ENCODE results near the gene SVOPL. TPM values are rescaled to one million over a fixed set of nuclear protein-coding genes. Genes with fewer than 3 reads are reported as not detected.
"Not testable (repeated sequence)": the region's sequence is repeated elsewhere in the genome, so short reads cannot be mapped to it uniquely, and the experiment has no call there.

SVOPL gene
- total and polyA plus RNA-seq, 2 experiments from 2014 or later, result 0.95 to 1.1 TPM

- no peak for TF ChIP-seq CTCF (IDR thresholded peaks at IDR 0.05; ENCODE audit: poor library complexity)
- no peak for TF ChIP-seq EZH2 (IDR thresholded peaks at IDR 0.05; ENCODE audit: borderline replicate concordance)
- no peak for TF ChIP-seq EZH2phosphoT487 (IDR thresholded peaks at IDR 0.05; ENCODE audit: low read depth, severe bottlenecking, unreplicated experiment)
- Histone ChIP-seq H4K20me1 (ENCODE audit: insufficient read depth, poor library complexity, severe bottlenecking) (no peaks in the 10 kb centered on the region), H3K36me3 (replicated peaks; ENCODE audit: insufficient read depth, low read depth) (no peaks in the 10 kb centered on the region), H3K9me2 (replicated peaks; ENCODE audit: insufficient read depth) (no peaks in the 10 kb centered on the region), H3K27ac (no peak overlapping the region), H3K27me3 (no peaks in the 10 kb centered on the region), H3K79me2 (no peaks in the 10 kb centered on the region), H3K4me3 (no peak overlapping the region), H3K9me3 (ENCODE audit: low read depth) (no peaks in the 10 kb centered on the region), H2AFZ (no peak overlapping the region), H3K4me1 (ENCODE audit: insufficient read depth) (no peaks in the 10 kb centered on the region), H3K4me2 (no peak overlapping the region)
- DNase-seq (ENCODE audit: low spot score), result no peak
- 73% methylated on average over 6 of the region's 6 CpGs for WGBS (ENCODE audit: low lambda C conversion rate, missing lambda C conversion rate)
Observed at GRCh38 chr7:138735399-138735798, 34.2 kb upstream of the SVOPL start.

GRCh38 chr7:138731733-138732132, 30.6 kb upstream of the SVOPL start:
- not testable (repeated sequence) for H4K20me1 ChIP-seq (ENCODE audit: insufficient read depth, poor library complexity, severe bottlenecking); H2AFZ ChIP-seq; H3K4me3 ChIP-seq; DNase-seq (ENCODE audit: low spot score); H3K4me2 ChIP-seq; H3K4me1 ChIP-seq (ENCODE audit: insufficient read depth); H3K9me3 ChIP-seq (ENCODE audit: low read depth); H3K79me2 ChIP-seq; H3K9me2 ChIP-seq (replicated peaks; ENCODE audit: insufficient read depth); H3K27me3 ChIP-seq; H3K27ac ChIP-seq; H3K36me3 ChIP-seq (replicated peaks; ENCODE audit: insufficient read depth, low read depth)
- WGBS (ENCODE audit: low lambda C conversion rate, missing lambda C conversion rate), result 96% methylated on average over 5 of the region's 5 CpGs

DNA sequence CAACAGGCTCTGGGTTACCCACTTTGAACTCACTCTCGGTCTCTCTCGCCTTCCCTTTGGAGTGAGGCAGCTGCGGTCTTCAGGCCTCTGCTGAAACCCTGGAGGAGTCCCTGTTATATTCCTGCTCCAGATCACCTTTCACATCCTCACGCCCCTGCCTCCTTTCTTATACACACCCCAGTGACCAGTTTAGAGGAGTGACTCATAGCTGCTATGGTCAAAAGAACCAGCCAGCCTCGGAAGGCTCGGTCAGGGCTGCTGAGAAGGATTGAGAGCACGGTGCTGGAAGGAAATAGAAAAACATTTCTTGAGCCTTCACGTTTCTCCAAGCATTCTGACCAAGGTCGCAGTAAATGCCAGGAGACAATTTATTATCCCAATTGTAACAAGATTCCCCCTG, 28.3 kb upstream of the SVOPL start:
- no peaks in the 10 kb centered on the region for H3K79me2 ChIP-seq
- TF ChIP-seq EZH2phosphoT487 (IDR thresholded peaks at IDR 0.05; ENCODE audit: low read depth, severe bottlenecking, unreplicated experiment) (no peak), EZH2 (IDR thresholded peaks at IDR 0.05; ENCODE audit: borderline replicate concordance) (no peak), CTCF (IDR thresholded peaks at IDR 0.05; ENCODE audit: poor library complexity) (no peak)
- no peaks in the 10 kb centered on the region for H3K9me3 ChIP-seq (ENCODE audit: low read depth)
- H3K4me2 ChIP-seq, result no peak overlapping the region
- no peak overlapping the region for H3K27ac ChIP-seq
- DNase-seq (ENCODE audit: low spot score), result no peak
- no peaks in the 10 kb centered on the region for H4K20me1 ChIP-seq (ENCODE audit: insufficient read depth, poor library complexity, severe bottlenecking)
- no peaks in the 10 kb centered on the region for H3K27me3 ChIP-seq
- no peaks in the 10 kb centered on the region for H3K36me3 ChIP-seq (replicated peaks; ENCODE audit: insufficient read depth, low read depth)
- no peaks in the 10 kb centered on the region for H3K4me1 ChIP-seq (ENCODE audit: insufficient read depth)
- H3K9me2 ChIP-seq (replicated peaks; ENCODE audit: insufficient read depth), result no peaks in the 10 kb centered on the region
- 88% methylated on average over 9 of the region's 9 CpGs for WGBS (ENCODE audit: low lambda C conversion rate, missing lambda C conversion rate)
- H3K4me3 ChIP-seq, result no peak overlapping the region
- H2AFZ ChIP-seq, result no peak overlapping the region

DNA sequence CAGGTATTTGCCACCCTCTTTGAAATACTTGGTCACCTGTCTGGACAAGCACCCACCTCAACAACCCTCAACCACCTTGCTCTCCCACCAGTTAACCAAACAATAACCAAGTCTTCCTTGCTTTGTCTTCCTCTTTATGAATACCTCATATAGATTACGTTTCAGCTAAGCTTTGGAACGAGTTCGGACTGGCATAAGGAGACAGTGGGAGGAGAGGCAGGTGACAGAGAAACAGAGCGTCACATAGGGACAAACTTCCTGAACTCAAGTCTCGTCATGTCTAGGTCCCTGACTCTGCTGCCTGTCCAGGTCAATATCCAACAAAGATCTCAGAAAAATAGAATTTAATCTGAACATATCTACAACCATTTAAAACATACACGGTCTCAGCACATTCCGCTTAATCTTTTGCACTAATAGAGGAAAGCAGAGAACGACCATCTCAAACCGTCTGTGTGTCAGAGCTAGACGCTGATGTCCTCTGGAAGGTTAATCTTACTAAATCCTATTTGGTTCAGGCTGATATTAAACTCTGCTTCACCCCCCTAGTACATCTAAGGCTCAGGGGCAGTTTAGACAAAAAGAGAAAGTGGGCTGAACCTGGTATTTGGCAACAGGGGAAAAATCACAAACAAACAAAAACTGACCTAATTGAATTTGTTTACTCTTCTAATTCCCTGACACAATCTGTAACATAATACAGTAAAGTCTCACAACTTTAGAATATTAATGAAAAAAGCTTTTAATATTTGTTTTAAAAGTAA, 26.4 kb upstream of the SVOPL start:
- H3K79me2 ChIP-seq, result no peaks in the 10 kb centered on the region
- H3K36me3 ChIP-seq (replicated peaks; ENCODE audit: insufficient read depth, low read depth), result no peaks in the 10 kb centered on the region
- no peaks in the 10 kb centered on the region for H3K4me1 ChIP-seq (ENCODE audit: insufficient read depth)
- TF ChIP-seq CTCF (IDR thresholded peaks at IDR 0.05; ENCODE audit: poor library complexity), result no peak
- no peak overlapping the region for H3K27ac ChIP-seq
- no peak overlapping the region for H3K4me3 ChIP-seq
- no peak overlapping the region for H2AFZ ChIP-seq
- H4K20me1 ChIP-seq (ENCODE audit: insufficient read depth, poor library complexity, severe bottlenecking), result no peaks in the 10 kb centered on the region
- no peak overlapping the region for H3K4me2 ChIP-seq
- no peaks in the 10 kb centered on the region for H3K27me3 ChIP-seq
- H3K9me2 ChIP-seq (replicated peaks; ENCODE audit: insufficient read depth), result no peaks in the 10 kb centered on the region
- no peak for DNase-seq (ENCODE audit: low spot score)
- 77% methylated on average over 10 of the region's 10 CpGs for WGBS (ENCODE audit: low lambda C conversion rate, missing lambda C conversion rate)
- H3K9me3 ChIP-seq (ENCODE audit: low read depth), result no peaks in the 10 kb centered on the region

Data from hepatocyte (in vitro differentiated cells).